CD8-positive, alpha-beta memory T cell (primary cell): Measurements from ENCODE around the gene RHBDD3. TPM values are rescaled to one million over a fixed set of nuclear protein-coding genes. Genes with fewer than 3 reads are reported as not detected.
"Not testable (repeated sequence)": the region's sequence is repeated elsewhere in the genome, so short reads cannot be mapped to it uniquely, and the experiment has no call there.

Experiments
- CTCF ChIA-PET: fragments of 350-600 bp; sonication (Branson Sonifier 250); formaldehyde crosslinking; loops from one replicate; lab custom pipeline; 2021; ENCODE audit warnings: antibody characterized with exemption; lab: Charles Lee
- POLR2A ChIA-PET: fragments of 350-600 bp; sonication (Branson Sonifier 250); formaldehyde crosslinking; loops from one replicate; lab custom pipeline; 2021; ENCODE audit warnings: antibody characterized with exemption; lab: Charles Lee
- DNase-seq, 5 donors: peaks; one replicate each; pipeline versions ENCODE4 v3.0.0 to v3.0.0-alpha.2; 2020 to 2022; ENCODE audit warnings: mixed read lengths in 1 of 5
- H3K27ac ChIP-seq: one replicate; pipeline ENCODE4 v1.7.0; 2013; ENCODE audit warnings: low read depth, mild to moderate bottlenecking, low read length, moderate library complexity
- H3K27me3 ChIP-seq: 2 replicates; pipeline ENCODE4 v1.7.0; 2013; ENCODE audit warnings: low read length, mild to moderate bottlenecking; ENCODE audit not compliant: insufficient read depth, poor library complexity, severe bottlenecking
- H3K36me3 ChIP-seq: 2 replicates; pipeline ENCODE4 v1.7.0; 2013; ENCODE audit warnings: mild to moderate bottlenecking, low read length, moderate library complexity; ENCODE audit not compliant: insufficient read depth
- H3K4me1 ChIP-seq: 2 replicates; pipeline ENCODE4 v1.7.0; 2013; ENCODE audit warnings: mild to moderate bottlenecking, low read length, moderate library complexity; ENCODE audit not compliant: insufficient read depth
- H3K4me3 ChIP-seq: 2 replicates; pipeline ENCODE4 v1.7.0; 2013; ENCODE audit warnings: mild to moderate bottlenecking, low read length
- H3K9me3 ChIP-seq: 2 replicates; pipeline ENCODE4 v1.7.0; 2013; ENCODE audit warnings: mild to moderate bottlenecking, low read length
- H3K27ac Mint-ChIP-seq, 8 donors: one replicate each; pipeline ENCODE4 v1.8.0; 2020 to 2021; ENCODE audit warnings: mixed read lengths in 8 of 8, mild to moderate bottlenecking in 6 of 8, inconsistent platforms in 3 of 8, moderate library complexity in 3 of 8
- H3K27me3 Mint-ChIP-seq, 2 donors: one replicate each; pipeline ENCODE4 v1.8.0; 2020 to 2021; ENCODE audit warnings: mixed read lengths in 2 of 2, mild to moderate bottlenecking in 1 of 2, moderate library complexity in 1 of 2
- H3K36me3 Mint-ChIP-seq, 3 donors: one replicate each; pipeline ENCODE4 v1.8.0; 2020 to 2021; ENCODE audit warnings: mixed read lengths in 3 of 3, inconsistent platforms in 1 of 3, mild to moderate bottlenecking in 1 of 3
- H3K4me1 Mint-ChIP-seq, 3 donors: one replicate each; pipeline ENCODE4 v1.8.0; 2020 to 2021; ENCODE audit warnings: mixed read lengths in 3 of 3, inconsistent platforms in 1 of 3, mild to moderate bottlenecking in 1 of 3
- H3K4me3 Mint-ChIP-seq, 7 donors: one replicate each; pipeline ENCODE4 v1.8.0; 2020 to 2021; ENCODE audit warnings: mixed read lengths in 7 of 7, mild to moderate bottlenecking in 6 of 7, moderate library complexity in 4 of 7, inconsistent platforms in 2 of 7
- H3K9me3 Mint-ChIP-seq, 5 donors: one replicate each; pipeline ENCODE4 v1.8.0; 2020 to 2022; ENCODE audit warnings: mixed read lengths in 5 of 5, mild to moderate bottlenecking in 3 of 5, moderate library complexity in 2 of 5, inconsistent platforms in 1 of 5
- polyA plus RNA-seq: library from polyadenylated mRNA; unstranded; fragments of 300-500 nt; fragmentation: Illumina TruSeq; gene quantifications from one replicate; pipeline ENCODE4 v1.2.3, GENCODE V29; 2021
- total RNA-seq, 2 experiments: library from RNA; stranded (reverse); gene quantifications; one replicate each; pipeline ENCODE4 v1.2.3, GENCODE V29; 2021

The RHBDD3 gene
- total and polyA plus RNA-seq, 3 experiments from 2014 or later, result 10.4 to 41.0 (median 37.9) TPM

- H3K9me3 Mint-ChIP-seq, result peaks cover 0 to 1% (median 0%) of the 10 kb centered on the region in 5 donors
- CTCF ChIA-PET, result interaction anchor here (2.1 kb wide), 1 partner anchor 11 kb away, joined by 9 read pairs; no protein-coding TSS in a partner anchor
- DNase-seq, result no peak
Measured at GRCh38 chr22:29256606-29257325, 11.0 kb downstream of the RHBDD3 start.

GRCh38 chr22:29255064-29255621, 12.6 kb downstream of the RHBDD3 start:
- no peaks in the 10 kb centered on the region for H3K4me1 Mint-ChIP-seq
- H3K4me3 Mint-ChIP-seq, result no peak overlapping the region
- Histone ChIP-seq H3K27ac (no peak overlapping the region), H3K27me3 (no peaks in the 10 kb centered on the region), H3K9me3 (no peaks in the 10 kb centered on the region), H3K36me3 (no peaks in the 10 kb centered on the region), H3K4me1 (no peaks in the 10 kb centered on the region), H3K4me3 (no peak overlapping the region)
- H3K36me3 Mint-ChIP-seq, result peaks cover 0 to 2% (median 0%) of the 10 kb centered on the region in 3 donors
- H3K27me3 Mint-ChIP-seq, result peaks cover 4 to 7% of the 10 kb centered on the region in 2 donors
- POLR2A ChIA-PET, result no interaction called here
- CTCF ChIA-PET, result interaction anchor here (2.1 kb wide), 1 partner anchor 10 kb away, joined by 9 read pairs; no protein-coding TSS in a partner anchor
- peaks cover 0 to 1% (median 0%) of the 10 kb centered on the region in 5 donors for H3K9me3 Mint-ChIP-seq
- H3K27ac Mint-ChIP-seq, result no peak overlapping the region
- no peak for DNase-seq

More at GRCh38 chr22:29256606-29257325, 11.0 kb downstream of the RHBDD3 start:
- peak overlapping the region in 1 of 8 donors; percentile 90 for H3K27ac Mint-ChIP-seq
- no peaks in the 10 kb centered on the region for H3K4me1 Mint-ChIP-seq
- no peaks in the 10 kb centered on the region for H3K36me3 ChIP-seq
- no peaks in the 10 kb centered on the region for H3K9me3 ChIP-seq
- no peak overlapping the region for H3K4me3 Mint-ChIP-seq
- POLR2A ChIA-PET, result no interaction called here
- H3K4me1 ChIP-seq, result no peaks in the 10 kb centered on the region
- H3K4me3 ChIP-seq, result no peak overlapping the region
- peaks cover 0 to 2% (median 0%) of the 10 kb centered on the region in 3 donors for H3K36me3 Mint-ChIP-seq
- no peak overlapping the region for H3K27ac ChIP-seq
- no peaks in the 10 kb centered on the region for H3K27me3 ChIP-seq
- peaks cover 4 to 7% of the 10 kb centered on the region in 2 donors for H3K27me3 Mint-ChIP-seq

GRCh38 chr22:29254286-29254660, 13.5 kb downstream of the RHBDD3 start:
- POLR2A ChIA-PET, result no interaction called here
- Mint-ChIP-seq H3K9me3 (peaks cover 0 to 1% (median 0%) of the 10 kb centered on the region in 5 donors), H3K4me3 (no peak overlapping the region), H3K27me3 (peaks cover 4 to 7% of the 10 kb centered on the region in 2 donors), H3K36me3 (no peaks in the 10 kb centered on the region), H3K4me1 (no peaks in the 10 kb centered on the region), H3K27ac (peak overlapping the region in 1 of 8 donors; percentile 10)
- DNase-seq, result no peak
- CTCF ChIA-PET, result no interaction called here
- no peak overlapping the region for H3K27ac ChIP-seq
- no peaks in the 10 kb centered on the region for H3K4me1 ChIP-seq
- H3K4me3 ChIP-seq, result no peak overlapping the region
- H3K27me3 ChIP-seq, result no peaks in the 10 kb centered on the region
- no peaks in the 10 kb centered on the region for H3K9me3 ChIP-seq
- H3K36me3 ChIP-seq, result no peaks in the 10 kb centered on the region

GRCh38 chr22:29253561-29254285, 14.1 kb downstream of the RHBDD3 start:
- DNase-seq, result no peak
- H3K36me3 ChIP-seq, result no peaks in the 10 kb centered on the region
- H3K27ac Mint-ChIP-seq, result peak overlapping the region in 1 of 8 donors; percentile 10
- no peak overlapping the region for H3K4me3 Mint-ChIP-seq
- no peaks in the 10 kb centered on the region for H3K27me3 ChIP-seq
- H3K36me3 Mint-ChIP-seq, result no peaks in the 10 kb centered on the region
- no peaks in the 10 kb centered on the region for H3K9me3 Mint-ChIP-seq
- no peaks in the 10 kb centered on the region for H3K4me1 Mint-ChIP-seq
- POLR2A ChIA-PET, result no interaction called here
- CTCF ChIA-PET, result no interaction called here
- H3K27me3 Mint-ChIP-seq, result peaks cover 4 to 7% of the 10 kb centered on the region in 2 donors
- H3K27ac ChIP-seq, result no peak overlapping the region
- H3K4me3 ChIP-seq, result no peak overlapping the region
- H3K9me3 ChIP-seq, result no peaks in the 10 kb centered on the region
- no peaks in the 10 kb centered on the region for H3K4me1 ChIP-seq

- no peak overlapping the region for H3K27ac ChIP-seq
- no peaks in the 10 kb centered on the region for H3K4me1 ChIP-seq
- no peaks in the 10 kb centered on the region for H3K27me3 ChIP-seq
- H3K4me3 Mint-ChIP-seq, result no peak overlapping the region
- H3K9me3 ChIP-seq, result no peaks in the 10 kb centered on the region
- DNase-seq, result no peak
- no peak overlapping the region for H3K27ac Mint-ChIP-seq
- no peaks in the 10 kb centered on the region for H3K36me3 ChIP-seq
- POLR2A ChIA-PET, result no interaction called here
- no peak overlapping the region for H3K4me3 ChIP-seq
- H3K36me3 Mint-ChIP-seq, result no peaks in the 10 kb centered on the region
- H3K4me1 Mint-ChIP-seq, result no peaks in the 10 kb centered on the region
- no peaks in the 10 kb centered on the region for H3K9me3 Mint-ChIP-seq
- CTCF ChIA-PET, result no interaction called here
- H3K27me3 Mint-ChIP-seq, result peaks cover 4 to 7% of the 10 kb centered on the region in 2 donors
Measured at GRCh38 chr22:29251981-29252911, 15.5 kb downstream of the RHBDD3 start.

GRCh38 chr22:29251265-29251664, 16.5 kb downstream of the RHBDD3 start:
- Mint-ChIP-seq H3K27ac (no peak overlapping the region), H3K9me3 (no peaks in the 10 kb centered on the region), H3K36me3 (no peaks in the 10 kb centered on the region), H3K4me1 (no peaks in the 10 kb centered on the region), H3K4me3 (no peak overlapping the region), H3K27me3 (peaks cover 4 to 7% of the 10 kb centered on the region in 2 donors)
- Histone ChIP-seq H3K4me3 (no peak overlapping the region), H3K4me1 (no peaks in the 10 kb centered on the region), H3K36me3 (no peaks in the 10 kb centered on the region), H3K9me3 (no peaks in the 10 kb centered on the region), H3K27me3 (no peaks in the 10 kb centered on the region), H3K27ac (no peak overlapping the region)
- DNase-seq, result no peak
- CTCF ChIA-PET, result interaction anchor here (1.7 kb wide), 1 partner anchor 28 kb away, joined by 4 read pairs; no protein-coding TSS in a partner anchor
- POLR2A ChIA-PET, result no interaction called here

- POLR2A ChIA-PET, H3K4me3 Mint-ChIP-seq, H3K36me3 Mint-ChIP-seq, H3K4me1 Mint-ChIP-seq, H3K27ac Mint-ChIP-seq, H3K4me3 ChIP-seq, H3K9me3 ChIP-seq, H3K36me3 ChIP-seq, H3K27ac ChIP-seq, H3K27me3 ChIP-seq, DNase-seq, H3K4me1 ChIP-seq, H3K9me3 Mint-ChIP-seq: not testable (repeated sequence)
- CTCF ChIA-PET, result interaction anchor here (0.6 kb wide), 1 partner anchor 392 kb away, joined by 3 read pairs; no protein-coding TSS in a partner anchor
- H3K27me3 Mint-ChIP-seq, result peaks cover 13 to 16% of the 10 kb centered on the region in 2 donors
Measured at GRCh38 chr22:29247891-29248290, 19.9 kb downstream of the RHBDD3 start.
